ENCODE measurements around the gene TRERF1.

The TRERF1 gene

GRCh38 chr6:42392833-42393232 is 58.9 kb downstream of the TRERF1 start:
- Histone ChIP-seq H3K9me3 (ENCODE audit: control insufficient read depth, low read length) (no peaks in the 10 kb centered on the region), H3K18ac (ENCODE audit: low read depth in 1 of 2, low read length in 2 of 2) (no peak overlapping the region), H3K36me3 (ENCODE audit: control insufficient read depth in 1 of 2, insufficient read depth in 2 of 2, low read depth in 1 of 2, low read length in 2 of 2) (peaks cover 5% of the 10 kb centered on the region in 2 experiments), H2BK12ac (ENCODE audit: low read length in 2 of 2) (no peak overlapping the region), H3K9ac (ENCODE audit: low read length) (no peak overlapping the region), H3K4ac (ENCODE audit: low read depth in 1 of 2, low read length in 2 of 2) (no peak overlapping the region), H2BK120ac (ENCODE audit: low read depth, low read length) (no peak overlapping the region), H3K4me3 (ENCODE audit: insufficient read depth in 1 of 2, low read depth in 1 of 2, low read length in 2 of 2) (no peak overlapping the region), H3K23ac (ENCODE audit: low read length in 2 of 2) (no peak overlapping the region), H2AK5ac (ENCODE audit: low read length, severe bottlenecking) (no peak overlapping the region), H4K8ac (ENCODE audit: low read length) (no peak overlapping the region), H3K79me1 (replicated peaks; ENCODE audit: low read length, poor library complexity, severe bottlenecking) (peaks cover 68% of the 10 kb centered on the region), H3K4me1 (ENCODE audit: control insufficient read depth, insufficient read depth, low read depth, low read length) (peaks cover 4% of the 10 kb centered on the region), H2BK5ac (ENCODE audit: low read depth, low read length, poor library complexity, severe bottlenecking) (no peak overlapping the region), H3K27me3 (ENCODE audit: control insufficient read depth in 1 of 2, insufficient read depth in 1 of 2, low read length in 2 of 2) (no peaks in the 10 kb centered on the region), H2AFZ (ENCODE audit: low read depth, low read length) (no peak overlapping the region), H3K14ac (ENCODE audit: low read length in 2 of 2) (no peak overlapping the region), H4K91ac (ENCODE audit: low read length) (no peak overlapping the region), H3K4me2 (ENCODE audit: low read length, poor library complexity, severe bottlenecking) (no peak overlapping the region), H3K27ac (ENCODE audit: low read length, poor library complexity, severe bottlenecking) (no peak overlapping the region), H2BK15ac (ENCODE audit: low read depth, poor library complexity, severe bottlenecking) (no peak overlapping the region)
- 97% methylated on average over 10 of the region's 10 CpGs for WGBS
- DNase-seq: no peak

- H3K9ac ChIP-seq (ENCODE audit: low read length): no peak overlapping the region
- DNase-seq: no peak
- no peak overlapping the region for H3K4me3 ChIP-seq (ENCODE audit: insufficient read depth in 1 of 2, low read depth in 1 of 2, low read length in 2 of 2)
- H3K18ac ChIP-seq (ENCODE audit: low read depth in 1 of 2, low read length in 2 of 2): no peak overlapping the region
- no peaks in the 10 kb centered on the region for H3K9me3 ChIP-seq (ENCODE audit: control insufficient read depth, low read length)
- H2BK120ac ChIP-seq (ENCODE audit: low read depth, low read length): no peak overlapping the region
- no peak overlapping the region for H2BK12ac ChIP-seq (ENCODE audit: low read length in 2 of 2)
- H2BK15ac ChIP-seq (ENCODE audit: low read depth, poor library complexity, severe bottlenecking): no peak overlapping the region
- H3K14ac ChIP-seq (ENCODE audit: low read length in 2 of 2): no peak overlapping the region
- no peak overlapping the region for H2AFZ ChIP-seq (ENCODE audit: low read depth, low read length)
- no peak overlapping the region for H3K4ac ChIP-seq (ENCODE audit: low read depth in 1 of 2, low read length in 2 of 2)
- H3K36me3 ChIP-seq (ENCODE audit: control insufficient read depth in 1 of 2, insufficient read depth in 2 of 2, low read depth in 1 of 2, low read length in 2 of 2): peaks cover 5% of the 10 kb centered on the region in 2 experiments
- no peaks in the 10 kb centered on the region for H3K27me3 ChIP-seq (ENCODE audit: control insufficient read depth in 1 of 2, insufficient read depth in 1 of 2, low read length in 2 of 2)
- no peak overlapping the region for H3K4me2 ChIP-seq (ENCODE audit: low read length, poor library complexity, severe bottlenecking)
- H2AK5ac ChIP-seq (ENCODE audit: low read length, severe bottlenecking): no peak overlapping the region
- no peak overlapping the region for H2BK5ac ChIP-seq (ENCODE audit: low read depth, low read length, poor library complexity, severe bottlenecking)
- H4K8ac ChIP-seq (ENCODE audit: low read length): no peak overlapping the region
- H3K23ac ChIP-seq (ENCODE audit: low read length in 2 of 2): no peak overlapping the region
- 96% methylated on average over 5 of the region's 6 CpGs for WGBS
- H4K91ac ChIP-seq (ENCODE audit: low read length): no peak overlapping the region
- H3K79me1 ChIP-seq (replicated peaks; ENCODE audit: low read length, poor library complexity, severe bottlenecking): peaks cover 70% of the 10 kb centered on the region
- no peak overlapping the region for H3K27ac ChIP-seq (ENCODE audit: low read length, poor library complexity, severe bottlenecking)
- H3K4me1 ChIP-seq (ENCODE audit: control insufficient read depth, insufficient read depth, low read depth, low read length): peaks cover 4% of the 10 kb centered on the region
Measured at GRCh38 chr6:42391441-42391840, 60.3 kb downstream of the TRERF1 start.

DNA sequence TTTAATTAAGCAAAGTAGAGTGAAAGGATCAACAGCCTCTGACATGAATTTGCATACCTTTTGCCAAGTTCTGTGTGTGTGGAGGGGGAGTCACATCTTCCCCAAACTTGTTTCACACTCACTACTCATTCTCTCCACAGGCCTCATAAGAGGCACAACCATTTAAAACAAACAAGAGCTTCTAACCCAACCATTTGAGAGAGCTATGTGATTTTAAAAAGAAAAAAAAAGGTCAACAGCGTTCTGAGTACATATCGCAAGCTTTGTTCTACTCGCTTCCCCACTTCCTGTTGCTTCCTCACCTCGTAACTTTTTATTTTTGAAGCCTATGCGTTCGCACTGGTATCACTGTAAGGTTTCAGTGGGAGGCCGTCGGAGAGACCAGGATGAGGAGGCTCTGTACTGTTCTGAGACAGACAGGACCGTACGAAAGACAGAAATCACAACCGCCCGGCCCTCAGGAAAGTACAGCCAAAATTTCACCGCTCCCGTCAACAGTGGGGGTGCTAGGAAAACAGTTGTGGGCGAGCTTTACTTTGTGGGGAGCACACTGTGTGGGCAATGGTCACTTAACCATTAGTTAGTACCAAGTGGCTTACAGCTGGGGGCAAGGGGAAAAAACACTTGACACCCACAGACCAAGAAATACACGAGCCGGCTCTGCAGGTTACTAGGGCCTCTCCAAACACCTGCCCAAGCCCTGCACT is 61.3 kb downstream of the TRERF1 start:
- no peak overlapping the region for H2BK5ac ChIP-seq (ENCODE audit: low read depth, low read length, poor library complexity, severe bottlenecking)
- H4K8ac ChIP-seq (ENCODE audit: low read length): no peak overlapping the region
- no peak overlapping the region for H2BK15ac ChIP-seq (ENCODE audit: low read depth, poor library complexity, severe bottlenecking)
- H3K4ac ChIP-seq (ENCODE audit: low read depth in 1 of 2, low read length in 2 of 2): no peak overlapping the region
- H4K91ac ChIP-seq (ENCODE audit: low read length): no peak overlapping the region
- no peak overlapping the region for H2BK12ac ChIP-seq (ENCODE audit: low read length in 2 of 2)
- no peak overlapping the region for H3K4me2 ChIP-seq (ENCODE audit: low read length, poor library complexity, severe bottlenecking)
- H3K27me3 ChIP-seq (ENCODE audit: control insufficient read depth in 1 of 2, insufficient read depth in 1 of 2, low read length in 2 of 2): no peaks in the 10 kb centered on the region
- no peak overlapping the region for H3K14ac ChIP-seq (ENCODE audit: low read length in 2 of 2)
- H3K9me3 ChIP-seq (ENCODE audit: control insufficient read depth, low read length): no peaks in the 10 kb centered on the region
- WGBS: 89% methylated on average over 16 of the region's 17 CpGs
- H3K36me3 ChIP-seq (ENCODE audit: control insufficient read depth in 1 of 2, insufficient read depth in 2 of 2, low read depth in 1 of 2, low read length in 2 of 2): peaks cover 5% of the 10 kb centered on the region in 2 experiments
- H2AK5ac ChIP-seq (ENCODE audit: low read length, severe bottlenecking): no peak overlapping the region
- no peak overlapping the region for H3K18ac ChIP-seq (ENCODE audit: low read depth in 1 of 2, low read length in 2 of 2)
- H3K9ac ChIP-seq (ENCODE audit: low read length): no peak overlapping the region
- peaks cover 68% of the 10 kb centered on the region for H3K79me1 ChIP-seq (replicated peaks; ENCODE audit: low read length, poor library complexity, severe bottlenecking)
- no peak overlapping the region for H2BK120ac ChIP-seq (ENCODE audit: low read depth, low read length)
- H3K4me3 ChIP-seq (ENCODE audit: insufficient read depth in 1 of 2, low read depth in 1 of 2, low read length in 2 of 2): no peak overlapping the region
- H2AFZ ChIP-seq (ENCODE audit: low read depth, low read length): no peak overlapping the region
- no peak overlapping the region for H3K27ac ChIP-seq (ENCODE audit: low read length, poor library complexity, severe bottlenecking)
- DNase-seq: no peak
- no peak overlapping the region for H3K23ac ChIP-seq (ENCODE audit: low read length in 2 of 2)
- H3K4me1 ChIP-seq (ENCODE audit: control insufficient read depth, insufficient read depth, low read depth, low read length): peaks cover 4% of the 10 kb centered on the region

DNA sequence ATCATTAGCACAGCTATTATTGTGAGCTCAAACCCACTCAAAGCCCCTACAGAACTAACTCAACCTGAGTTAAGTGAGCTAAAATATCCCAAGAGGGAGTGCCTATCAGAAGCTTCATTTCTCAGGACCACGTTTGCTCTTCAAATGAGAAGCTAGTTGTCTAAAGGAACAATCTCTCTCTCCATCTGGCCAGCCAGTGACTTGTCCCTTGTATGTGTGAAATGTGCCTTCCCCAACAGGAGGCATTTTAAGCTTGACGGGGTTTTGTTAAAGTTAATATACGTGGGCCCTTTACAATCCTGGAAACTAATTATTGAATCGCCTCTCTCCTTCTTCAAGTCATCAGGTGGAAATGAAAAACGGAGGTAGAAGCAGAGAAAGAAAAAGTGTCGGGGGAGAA is 62.0 kb downstream of the TRERF1 start:
- H4K8ac ChIP-seq (ENCODE audit: low read length): no peak overlapping the region
- no peak overlapping the region for H3K23ac ChIP-seq (ENCODE audit: low read length in 2 of 2)
- H2BK12ac ChIP-seq (ENCODE audit: low read length in 2 of 2): no peak overlapping the region
- H3K27ac ChIP-seq (ENCODE audit: low read length, poor library complexity, severe bottlenecking): no peak overlapping the region
- DNase-seq: no peak
- H2BK120ac ChIP-seq (ENCODE audit: low read depth, low read length): no peak overlapping the region
- H3K4ac ChIP-seq (ENCODE audit: low read depth in 1 of 2, low read length in 2 of 2): no peak overlapping the region
- 100% methylated on average over 4 of the region's 6 CpGs for WGBS
- no peak overlapping the region for H3K18ac ChIP-seq (ENCODE audit: low read depth in 1 of 2, low read length in 2 of 2)
- H3K4me2 ChIP-seq (ENCODE audit: low read length, poor library complexity, severe bottlenecking): no peak overlapping the region
- peaks cover 65% of the 10 kb centered on the region for H3K79me1 ChIP-seq (replicated peaks; ENCODE audit: low read length, poor library complexity, severe bottlenecking)
- H2AFZ ChIP-seq (ENCODE audit: low read depth, low read length): no peak overlapping the region
- no peak overlapping the region for H2BK15ac ChIP-seq (ENCODE audit: low read depth, poor library complexity, severe bottlenecking)
- H3K4me1 ChIP-seq (ENCODE audit: control insufficient read depth, insufficient read depth, low read depth, low read length): peaks cover 4% of the 10 kb centered on the region
- H3K9ac ChIP-seq (ENCODE audit: low read length): no peak overlapping the region
- no peak overlapping the region for H2BK5ac ChIP-seq (ENCODE audit: low read depth, low read length, poor library complexity, severe bottlenecking)
- H3K4me3 ChIP-seq (ENCODE audit: insufficient read depth in 1 of 2, low read depth in 1 of 2, low read length in 2 of 2): no peak overlapping the region
- H3K36me3 ChIP-seq (ENCODE audit: control insufficient read depth in 1 of 2, insufficient read depth in 2 of 2, low read depth in 1 of 2, low read length in 2 of 2): peaks cover 5% of the 10 kb centered on the region in 2 experiments
- H2AK5ac ChIP-seq (ENCODE audit: low read length, severe bottlenecking): no peak overlapping the region
- no peak overlapping the region for H3K14ac ChIP-seq (ENCODE audit: low read length in 2 of 2)
- H3K9me3 ChIP-seq (ENCODE audit: control insufficient read depth, low read length): no peaks in the 10 kb centered on the region
- H4K91ac ChIP-seq (ENCODE audit: low read length): no peak overlapping the region
- H3K27me3 ChIP-seq (ENCODE audit: control insufficient read depth in 1 of 2, insufficient read depth in 1 of 2, low read length in 2 of 2): no peaks in the 10 kb centered on the region

Measured in mesenchymal stem cell (in vitro differentiated cells and primary cell).